Kidney tubule cell (primary cell): Measurements from ENCODE around the gene PGBD1.

Experiments used
- DNase-seq: peaks from one replicate; pipeline ENCODE4 v3.0.0-alpha.2; 2018; ENCODE audit warnings: low spot score

Gene PGBD1

DNA sequence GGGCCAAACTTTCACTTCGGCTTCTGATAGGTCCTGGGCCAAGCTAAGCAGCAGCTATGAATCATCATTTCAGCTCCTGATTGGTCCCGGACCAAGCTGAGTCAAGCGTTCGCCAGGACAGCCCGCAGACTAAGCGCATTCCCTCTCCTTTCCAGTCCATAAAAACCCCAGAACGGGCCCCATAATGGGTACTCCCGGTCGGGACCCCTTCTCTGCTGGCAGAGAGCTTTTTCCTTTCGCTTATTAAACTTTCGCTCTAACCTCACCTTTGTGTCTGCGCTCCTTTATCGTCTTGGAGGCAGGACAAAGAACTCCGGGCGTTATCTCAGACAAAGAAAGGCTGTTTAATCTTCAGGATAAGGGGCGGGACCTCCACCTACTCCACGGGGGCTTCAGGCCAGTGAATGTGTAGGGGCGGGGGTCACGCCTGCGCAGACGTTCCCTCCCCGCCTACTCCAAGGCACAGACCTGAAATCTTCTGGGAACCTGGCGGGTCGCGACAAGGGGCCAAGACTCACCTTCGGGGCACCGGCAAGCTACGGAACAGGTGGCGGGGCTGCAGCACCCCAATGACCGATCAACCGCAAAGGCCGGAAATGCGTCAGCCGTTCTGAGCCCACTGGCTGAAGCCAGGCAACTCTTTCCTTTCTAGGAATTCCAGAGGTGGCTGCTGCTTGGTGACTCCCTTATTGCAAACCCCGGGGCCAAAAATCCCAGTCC, 54.4 kb downstream of the PGBD1 start, which contains the start of gene ZSCAN31:
ZSCAN31 (minus strand) TSS at position 585 of the 720 bp plus-strand sequence. CDS start 6,465 bp downstream, outside the sequence.
- DNase-seq = peak; percentile 99

DNA sequence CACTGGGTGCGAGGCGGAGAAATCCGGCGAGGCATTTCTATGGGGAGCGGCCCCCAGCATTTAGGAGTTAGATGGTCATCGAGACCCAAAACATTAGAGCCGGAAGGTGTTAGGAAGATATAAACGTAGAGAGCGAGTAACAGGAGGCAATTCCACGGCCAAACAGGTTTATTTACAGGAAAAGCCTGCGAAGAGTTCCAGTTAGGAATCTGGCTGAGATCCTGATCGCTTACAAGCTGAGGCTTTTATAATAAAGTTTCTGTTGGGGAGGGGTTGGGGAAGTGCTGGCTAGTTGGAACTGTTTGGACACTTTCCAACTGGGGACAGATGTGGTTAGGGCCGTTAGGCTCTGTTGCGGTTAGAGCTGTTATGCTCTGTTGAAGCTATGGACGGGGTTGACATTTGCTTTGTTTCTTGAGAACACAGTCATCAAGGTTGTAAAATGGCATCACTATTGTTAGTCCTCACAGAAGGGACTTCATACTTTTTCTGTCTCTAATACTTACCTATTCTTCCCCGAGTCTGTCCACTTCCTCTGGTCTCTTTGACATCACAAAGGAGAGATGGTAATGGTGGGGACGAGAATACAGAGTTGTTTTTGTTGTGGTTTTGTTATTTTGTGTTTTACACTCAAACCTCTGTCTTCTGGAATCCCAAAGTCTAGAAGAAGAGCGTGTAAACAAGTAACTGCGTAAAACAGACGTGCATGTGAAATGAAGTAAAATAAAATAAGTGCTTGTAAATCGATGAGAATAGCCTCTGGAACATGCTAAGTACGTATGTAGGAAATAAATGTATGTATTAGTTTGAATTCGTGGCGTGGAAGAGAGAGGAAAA, 55.1 kb downstream of the PGBD1 start:
- DNase-seq = peak; percentile 89

DNA sequence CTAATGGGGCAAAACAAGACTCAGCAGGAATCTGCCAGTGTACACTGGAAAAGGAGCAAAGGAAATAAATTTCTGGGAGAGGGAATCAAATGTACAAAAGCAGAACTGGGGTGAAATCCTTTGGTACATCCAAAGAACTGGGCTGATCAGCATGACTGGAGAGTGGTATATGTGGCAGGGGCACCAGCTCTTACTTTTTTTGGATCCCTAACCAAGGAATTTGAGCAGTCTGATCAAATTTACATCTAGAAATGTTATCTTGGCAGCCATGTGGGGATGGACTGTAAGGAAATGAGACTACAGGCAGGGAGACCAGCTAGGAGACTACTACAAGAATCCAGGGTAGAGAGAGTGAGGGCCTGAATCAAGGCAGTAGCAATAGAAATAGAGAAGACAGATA, 55.7 kb downstream of the PGBD1 start:
- no peak for DNase-seq

DNA sequence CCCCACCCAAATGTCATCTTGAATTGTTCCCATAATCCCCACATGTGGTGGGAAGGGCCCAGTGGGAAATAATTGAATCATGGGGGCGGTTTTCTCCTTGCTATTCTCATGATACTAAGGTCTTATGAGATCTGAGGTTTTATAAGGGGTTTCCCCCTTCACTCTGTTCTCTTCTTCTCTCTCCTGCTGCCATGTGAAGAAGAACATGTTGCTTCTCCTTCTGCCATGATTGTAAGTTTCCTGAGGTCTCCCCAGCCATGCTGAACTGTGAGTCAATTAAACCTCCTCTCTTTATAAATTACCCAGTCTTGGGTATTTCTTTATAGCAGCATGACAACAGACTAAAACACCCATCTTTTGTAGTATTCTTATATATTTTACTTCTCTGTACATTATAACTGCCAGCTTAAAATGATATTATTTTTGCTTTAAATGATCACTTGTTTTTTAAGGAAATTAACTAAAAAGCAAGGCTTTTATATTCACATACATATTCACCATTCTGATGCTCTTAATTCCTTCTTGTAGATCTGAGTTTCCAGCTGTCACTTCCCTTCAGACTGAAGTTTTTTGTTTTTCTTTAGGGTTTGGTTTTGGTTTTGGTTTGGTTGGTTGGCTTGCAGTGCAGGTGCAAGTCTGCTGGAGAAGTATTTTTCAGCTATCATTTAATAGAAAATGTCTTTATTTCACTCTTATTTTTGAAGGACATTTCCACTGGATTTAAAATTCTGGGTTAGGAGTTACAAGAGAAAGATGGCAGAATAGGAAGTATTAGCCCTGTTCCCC, 59.1 kb downstream of the PGBD1 start:
- DNase-seq = no peak

DNA sequence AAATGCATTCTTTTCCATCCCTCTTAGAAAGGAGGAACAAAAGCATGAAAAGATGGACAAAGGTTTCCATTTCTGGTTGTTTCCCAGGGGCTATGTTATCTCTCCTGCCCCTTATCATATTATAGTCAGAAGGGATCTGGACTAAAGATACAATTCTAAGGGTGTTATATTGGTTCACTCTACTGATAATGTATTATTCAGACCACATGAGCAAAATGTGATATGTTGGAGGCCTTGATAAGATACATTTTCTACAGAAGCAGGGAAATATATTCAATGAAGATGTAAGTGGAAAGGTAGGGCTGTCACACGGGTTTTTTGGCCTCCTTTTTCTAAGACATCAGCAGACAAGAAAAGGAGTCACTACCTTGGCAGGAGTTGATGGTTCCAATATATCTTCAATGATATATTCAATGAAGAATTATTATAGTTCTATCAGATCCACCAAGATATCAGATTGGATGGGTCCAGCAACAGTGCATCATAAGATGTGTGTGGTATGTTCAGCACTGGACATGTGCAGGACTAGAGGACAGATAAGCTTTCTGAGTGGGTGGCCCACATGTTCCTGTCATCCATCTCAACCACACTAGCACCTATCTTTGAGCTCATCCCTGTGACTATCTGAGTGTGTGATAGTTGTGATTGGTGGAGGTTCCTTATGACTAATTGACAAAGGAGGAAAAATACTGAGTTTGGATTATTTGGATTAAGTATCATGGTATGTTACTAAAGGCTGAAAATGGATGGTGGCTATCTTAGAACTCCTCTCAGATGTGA, 62.7 kb downstream of the PGBD1 start:
- no peak for DNase-seq

DNA sequence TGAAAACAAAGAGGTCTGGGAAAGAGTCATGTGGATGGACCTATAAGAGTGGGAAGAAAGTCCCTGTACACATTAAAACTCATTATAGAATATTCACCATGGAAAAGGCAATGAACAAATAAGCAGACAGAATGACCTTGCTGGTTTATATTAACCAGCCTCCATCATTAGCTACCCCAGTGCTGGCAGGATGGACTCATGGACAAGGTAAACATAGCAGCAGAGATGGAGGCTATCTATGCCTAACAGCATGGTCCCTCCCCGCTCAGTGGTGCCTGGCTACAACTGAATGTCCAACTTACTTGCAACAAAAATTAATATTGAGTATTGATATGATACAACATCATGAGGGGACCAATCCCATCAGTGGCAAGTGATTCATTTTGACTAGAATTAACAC, 63.8 kb downstream of the PGBD1 start:
- DNase-seq = no peak

DNA sequence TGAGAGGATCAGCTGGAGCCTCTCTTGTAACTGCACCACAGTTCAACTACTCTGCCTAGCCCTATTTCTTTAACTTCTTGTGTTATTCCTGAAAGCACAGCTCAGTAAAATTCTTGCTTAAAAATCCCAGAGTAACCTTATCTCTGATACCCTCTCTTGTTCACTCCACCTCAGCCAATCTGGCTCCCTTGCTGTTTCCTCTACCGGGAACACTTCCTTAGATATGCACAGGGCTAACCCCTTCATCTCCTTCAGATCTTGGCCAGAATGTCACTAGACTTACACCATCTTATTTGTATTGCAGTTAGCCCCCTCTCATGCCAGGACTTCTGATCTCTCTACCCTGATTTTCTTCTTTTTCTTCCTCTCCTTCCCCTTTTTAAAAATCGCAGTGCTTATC, 65.7 kb downstream of the PGBD1 start:
- no peak for DNase-seq

DNA sequence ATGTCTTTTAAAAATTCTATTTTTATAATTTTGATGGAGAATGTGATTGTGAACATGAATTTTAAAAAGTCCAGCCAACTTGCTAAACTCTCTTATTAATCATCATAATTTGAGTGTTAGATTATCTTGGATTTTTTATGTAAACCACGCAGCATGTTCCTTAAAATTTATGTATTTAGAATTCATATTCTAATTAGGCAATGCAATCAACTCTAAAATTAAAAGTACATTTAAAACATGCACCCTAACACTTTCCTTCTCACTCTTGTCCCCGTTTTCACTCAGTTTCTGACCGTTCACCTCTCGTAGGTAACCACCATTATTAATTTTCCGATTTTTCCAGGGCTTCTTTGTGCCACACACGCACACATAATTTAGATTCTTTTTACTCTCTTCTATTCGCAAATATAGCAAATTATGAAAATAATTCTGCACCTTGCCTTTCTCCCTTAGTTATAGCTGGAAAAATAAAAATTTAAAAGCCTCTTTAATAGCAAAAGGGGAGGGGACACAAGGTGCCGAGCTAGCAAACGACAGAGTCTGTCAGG, 68.0 kb downstream of the PGBD1 start:
- no peak for DNase-seq

DNA sequence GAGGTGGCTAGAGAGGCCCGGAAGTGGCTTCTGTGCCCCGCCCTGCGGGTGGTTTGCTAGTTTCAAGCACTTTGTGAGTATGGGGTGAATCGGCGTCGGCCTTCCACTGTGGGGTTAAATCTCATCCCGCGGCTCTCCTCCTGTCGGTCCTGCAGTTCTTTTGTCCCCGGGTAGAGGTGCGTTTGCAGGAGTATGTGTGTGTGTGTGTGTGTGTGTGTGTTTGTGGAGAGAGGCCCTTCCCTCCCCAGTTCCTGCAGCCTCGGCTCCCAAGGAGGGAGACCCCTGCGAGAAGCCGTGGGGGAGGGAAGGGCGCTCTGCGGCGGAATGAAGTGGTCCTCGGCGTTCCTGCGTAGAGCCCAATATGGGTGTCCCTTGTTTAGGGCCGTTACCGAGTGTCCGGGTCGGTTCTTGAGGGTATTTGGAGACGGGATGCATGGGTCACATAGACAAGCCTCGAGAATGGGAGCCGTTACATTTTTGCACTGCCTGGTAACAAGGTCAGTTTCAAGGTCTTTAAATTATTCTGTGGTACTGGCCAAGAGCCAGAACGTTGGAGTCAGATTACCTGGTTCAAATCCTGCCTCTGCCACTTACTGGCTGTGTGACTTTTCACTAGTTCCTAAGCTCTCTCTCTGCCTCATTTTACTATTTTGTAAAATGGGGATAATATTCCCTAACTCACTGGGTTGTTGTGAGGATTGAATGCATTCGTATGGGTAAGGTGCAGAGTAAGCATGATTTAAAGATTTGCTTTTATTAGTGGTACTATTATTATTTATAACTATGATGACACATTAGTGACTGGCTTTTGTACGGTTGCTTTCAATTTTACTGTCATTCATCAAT, 68.7 kb downstream of the PGBD1 start, which contains the start of gene ZKSCAN3:
ZKSCAN3 (plus strand) TSS at position 56 of the 846 bp plus-strand sequence. CDS start 9,640 bp downstream, outside the sequence.
- DNase-seq = peak; percentile 85

DNA sequence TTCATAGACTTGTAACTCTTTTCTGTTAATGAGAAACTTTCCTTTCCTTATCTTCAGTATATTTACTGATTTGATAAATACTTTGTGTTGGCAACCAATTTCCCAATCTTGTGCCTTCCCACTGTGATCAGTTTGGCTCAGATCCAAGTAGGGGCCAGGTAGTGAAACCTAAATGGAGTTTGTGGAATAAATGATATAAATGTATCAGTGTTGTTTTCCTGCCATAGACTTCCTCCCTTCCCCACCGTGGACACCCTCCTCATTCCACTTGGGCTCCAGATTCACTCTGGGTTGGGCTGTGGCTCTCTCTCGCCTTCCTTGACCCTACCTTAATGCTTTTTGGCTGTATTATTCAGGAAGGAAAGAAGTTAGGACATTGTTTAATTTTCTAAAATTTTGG, 69.7 kb downstream of the PGBD1 start:
- DNase-seq = no peak

DNA sequence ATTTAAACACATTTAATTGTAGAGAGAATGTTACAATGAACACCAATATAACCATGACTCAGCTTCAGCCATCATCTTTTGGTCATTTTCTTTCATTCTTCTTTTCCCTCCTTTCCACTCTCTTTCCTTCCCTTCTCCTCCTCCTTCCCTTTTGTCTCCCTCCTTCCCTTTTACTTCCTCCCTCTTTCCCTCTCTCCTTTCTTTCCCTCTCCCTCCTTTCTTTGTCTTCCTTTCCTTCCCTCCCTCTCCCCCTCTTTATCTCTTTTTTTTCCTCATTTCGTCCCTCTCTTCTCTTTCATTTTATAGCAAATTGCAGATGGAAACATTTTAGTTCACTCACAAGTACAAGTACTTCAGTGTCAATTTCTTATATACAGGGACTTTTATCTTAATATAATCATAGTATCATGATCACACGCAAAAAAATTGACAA, 70.1 kb downstream of the PGBD1 start:
- DNase-seq = no peak
